Measurements from ENCODE around the gene NUDT14. TPM values are rescaled to one million over a fixed set of nuclear protein-coding genes. Genes with fewer than 3 reads are reported as not detected.

The NUDT14 gene
- total RNA-seq, 1 donor from 2014 or later: 59.1 TPM

DNA sequence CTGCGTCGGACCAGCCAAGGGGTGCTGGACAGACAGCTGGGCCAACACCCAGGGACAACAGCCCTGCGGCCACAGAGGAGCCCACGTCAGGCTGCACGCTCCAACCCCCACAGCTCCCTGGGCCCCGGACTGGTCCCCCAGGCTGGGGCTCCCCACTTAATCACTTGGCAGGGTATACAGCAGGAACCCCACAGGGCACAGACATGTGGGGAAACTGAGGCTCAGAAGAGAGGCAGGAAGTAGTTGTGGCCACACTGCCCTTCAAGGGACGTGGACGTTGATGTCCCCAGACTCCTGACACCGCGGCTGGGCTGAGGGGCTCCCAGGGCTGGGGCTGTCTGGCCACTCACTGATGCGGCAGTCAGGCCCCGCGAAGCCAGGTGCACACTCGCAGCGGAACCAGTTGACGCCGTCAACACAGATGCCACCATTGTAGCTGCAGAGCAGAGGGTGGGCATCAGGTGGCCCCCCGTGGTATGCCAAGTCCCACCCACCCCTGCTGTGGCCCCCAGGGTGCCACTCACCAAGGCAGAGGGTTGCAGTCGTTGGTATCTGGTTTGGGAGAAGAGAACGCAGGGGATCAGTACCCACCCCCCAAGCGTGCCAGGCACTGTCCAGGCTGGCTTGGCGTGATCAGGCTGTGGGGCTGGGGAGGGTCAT is 34.0 kb downstream of the NUDT14 start:
- H3K27me3 ChIP-seq: no peaks in the 10 kb centered on the region
- H3K36me3 ChIP-seq: no peaks in the 10 kb centered on the region
- no peaks in the 10 kb centered on the region for H3K4me1 ChIP-seq
- H3K4me3 ChIP-seq: no peak overlapping the region
- DNase-seq (no peak), ATAC-seq (no peak)
- H3K27ac ChIP-seq: no peak overlapping the region
- intact Hi-C loops (cut with DNase I): no loop called here
- TF ChIP-seq, protein P1, sequence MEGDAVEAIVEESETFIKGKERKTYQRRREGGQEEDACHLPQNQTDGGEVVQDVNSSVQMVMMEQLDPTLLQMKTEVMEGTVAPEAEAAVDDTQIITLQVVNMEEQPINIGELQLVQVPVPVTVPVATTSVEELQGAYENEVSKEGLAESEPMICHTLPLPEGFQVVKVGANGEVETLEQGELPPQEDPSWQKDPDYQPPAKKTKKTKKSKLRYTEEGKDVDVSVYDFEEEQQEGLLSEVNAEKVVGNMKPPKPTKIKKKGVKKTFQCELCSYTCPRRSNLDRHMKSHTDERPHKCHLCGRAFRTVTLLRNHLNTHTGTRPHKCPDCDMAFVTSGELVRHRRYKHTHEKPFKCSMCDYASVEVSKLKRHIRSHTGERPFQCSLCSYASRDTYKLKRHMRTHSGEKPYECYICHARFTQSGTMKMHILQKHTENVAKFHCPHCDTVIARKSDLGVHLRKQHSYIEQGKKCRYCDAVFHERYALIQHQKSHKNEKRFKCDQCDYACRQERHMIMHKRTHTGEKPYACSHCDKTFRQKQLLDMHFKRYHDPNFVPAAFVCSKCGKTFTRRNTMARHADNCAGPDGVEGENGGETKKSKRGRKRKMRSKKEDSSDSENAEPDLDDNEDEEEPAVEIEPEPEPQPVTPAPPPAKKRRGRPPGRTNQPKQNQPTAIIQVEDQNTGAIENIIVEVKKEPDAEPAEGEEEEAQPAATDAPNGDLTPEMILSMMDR (IDR thresholded peaks at IDR 0.05): no peak
- H3K9me3 ChIP-seq: no peaks in the 10 kb centered on the region

DNA sequence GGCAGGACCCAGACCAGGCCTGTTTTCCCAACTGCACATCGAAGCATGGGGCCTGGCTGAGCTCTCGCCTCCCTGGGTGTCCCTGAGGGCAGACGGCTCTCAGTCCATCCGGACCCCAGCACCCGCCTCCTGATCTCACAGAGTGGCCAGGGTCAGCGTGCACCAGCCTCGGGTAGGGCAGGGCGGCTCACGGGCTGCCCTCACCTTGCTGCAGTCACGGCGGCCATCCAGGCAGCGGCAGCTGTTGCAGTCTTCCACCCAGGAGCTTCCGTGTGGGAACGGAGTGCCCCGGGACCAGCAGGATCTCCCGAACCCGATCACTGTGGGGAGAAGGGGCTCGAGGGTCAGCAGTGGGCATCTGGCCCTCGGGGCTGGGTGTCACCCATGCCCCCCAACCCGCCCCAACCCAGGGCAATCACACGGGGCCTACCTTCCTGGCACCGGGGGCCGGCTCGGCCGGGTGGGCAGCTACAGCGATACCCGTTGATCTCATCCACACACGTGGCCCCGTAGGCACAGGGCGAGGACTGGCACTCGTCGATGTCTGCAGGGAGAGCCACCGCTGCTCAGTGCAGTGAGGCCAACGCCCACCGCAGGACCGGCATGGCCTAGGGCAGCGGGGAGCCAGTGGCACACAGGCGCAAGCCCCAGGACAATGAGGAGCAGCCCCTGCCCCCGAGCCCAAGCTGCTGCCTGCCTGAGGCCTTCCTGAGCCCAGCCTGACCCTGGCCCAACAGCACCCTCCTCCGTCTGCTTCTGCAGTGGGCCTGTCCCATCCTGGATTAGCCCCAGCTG is 34.7 kb downstream of the NUDT14 start:
- Histone ChIP-seq H3K4me1 (no peaks in the 10 kb centered on the region), H3K27ac (no peak overlapping the region), H3K36me3 (no peaks in the 10 kb centered on the region), H3K9me3 (no peaks in the 10 kb centered on the region), H3K27me3 (no peaks in the 10 kb centered on the region), H3K4me3 (no peak overlapping the region)
- intact Hi-C loops (cut with DNase I): no loop called here
- TF ChIP-seq, protein P1 (IDR thresholded peaks at IDR 0.05): no peak
- ATAC-seq (no peak), DNase-seq (peak; percentile 62)

DNA sequence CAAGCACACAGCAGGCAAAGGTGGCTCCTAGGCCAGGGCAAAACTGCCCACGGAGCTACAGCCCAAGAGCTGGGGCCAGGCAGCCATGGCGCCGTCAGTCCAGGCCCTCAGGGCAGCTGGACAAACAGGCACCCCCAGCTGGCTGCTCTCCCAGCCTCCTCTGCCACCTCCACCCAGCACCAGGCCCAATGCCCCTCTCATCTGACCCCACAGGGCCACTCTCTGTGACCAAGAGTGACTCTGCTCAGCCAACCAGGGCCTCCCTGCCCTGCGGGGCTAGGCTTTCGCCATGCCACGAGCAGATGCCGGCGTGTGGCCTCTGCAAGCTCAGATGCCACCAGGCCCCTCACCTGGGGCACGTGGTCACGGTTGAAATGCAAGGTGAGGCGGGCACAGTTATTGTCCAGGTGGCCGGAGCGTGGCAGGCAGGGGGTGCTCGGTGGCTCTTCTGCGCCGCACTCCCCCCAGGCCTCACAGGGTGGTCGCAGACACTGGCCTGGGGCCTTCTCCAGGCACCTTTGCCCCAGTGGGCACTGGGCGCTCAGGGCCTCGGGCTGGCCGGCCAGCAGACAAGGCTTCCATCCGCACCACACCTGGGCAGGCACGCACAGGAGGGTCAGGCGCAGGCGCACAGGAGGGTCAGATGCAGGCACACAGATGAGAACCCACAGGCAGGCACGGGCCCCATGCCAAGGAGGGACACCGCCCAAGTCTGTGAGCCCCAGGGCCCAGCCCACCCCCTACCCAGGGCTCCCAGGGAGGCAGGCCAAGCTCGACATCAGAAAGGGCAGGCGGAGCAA is 35.5 kb downstream of the NUDT14 start:
- TF ChIP-seq, protein P1 (IDR thresholded peaks at IDR 0.05): no peak
- ATAC-seq (no peak), DNase-seq (no peak)
- Histone ChIP-seq H3K4me3 (no peak overlapping the region), H3K27ac (no peak overlapping the region), H3K9me3 (no peaks in the 10 kb centered on the region), H3K4me1 (no peaks in the 10 kb centered on the region), H3K27me3 (no peaks in the 10 kb centered on the region), H3K36me3 (no peaks in the 10 kb centered on the region)
- intact Hi-C loops (cut with DNase I): no loop called here

GRCh38 chr14:105144666-105145380 is 36.3 kb downstream of the NUDT14 start:
- ATAC-seq (peak; percentile 2), DNase-seq (peak; percentile 63)
- TF ChIP-seq, protein P1 (IDR thresholded peaks at IDR 0.05): no peak
- Histone ChIP-seq H3K4me1 (no peaks in the 10 kb centered on the region), H3K9me3 (peaks cover 4% of the 10 kb centered on the region), H3K27me3 (no peaks in the 10 kb centered on the region), H3K36me3 (no peaks in the 10 kb centered on the region), H3K4me3 (no peak overlapping the region), H3K27ac (no peak overlapping the region)
- intact Hi-C loops (cut with DNase I): no loop called here

DNA sequence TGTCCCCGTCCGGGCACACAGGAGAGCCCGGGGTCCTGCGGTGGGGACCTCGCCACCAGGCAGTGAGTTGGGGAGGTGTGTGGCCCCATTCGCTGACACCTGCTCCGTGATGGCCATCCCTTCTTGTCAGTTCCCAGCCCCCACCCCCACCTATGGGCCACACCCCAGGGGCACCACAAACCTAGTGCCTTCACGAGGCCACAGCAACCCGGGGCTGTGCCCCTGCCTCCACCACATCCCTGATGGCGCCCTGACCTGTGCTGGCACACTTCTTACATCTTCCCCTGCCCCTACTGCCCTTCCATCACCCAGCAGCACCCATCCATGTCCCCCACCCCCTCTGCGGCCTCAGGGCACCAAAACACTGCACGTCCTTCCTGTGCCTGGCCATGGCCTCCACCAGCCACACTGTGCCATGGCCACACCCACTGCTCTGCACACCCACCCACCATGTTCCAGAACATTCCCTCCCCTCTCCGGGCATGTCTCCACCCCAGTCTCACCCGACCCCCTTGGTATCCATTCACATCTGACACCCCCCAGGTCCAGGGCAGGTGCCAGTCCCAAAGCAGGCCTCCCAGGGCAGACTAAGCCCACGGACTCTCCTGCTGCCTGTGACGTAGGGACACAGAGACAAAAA is 37.0 kb downstream of the NUDT14 start:
- intact Hi-C loops (cut with DNase I): no loop called here
- DNase-seq (no peak), ATAC-seq (no peak)
- TF ChIP-seq, protein P1 (IDR thresholded peaks at IDR 0.05): no peak
- H3K27ac ChIP-seq: no peak overlapping the region
- peaks cover 6% of the 10 kb centered on the region for H3K9me3 ChIP-seq
- H3K27me3 ChIP-seq: no peaks in the 10 kb centered on the region
- no peaks in the 10 kb centered on the region for H3K36me3 ChIP-seq
- no peaks in the 10 kb centered on the region for H3K4me1 ChIP-seq
- no peak overlapping the region for H3K4me3 ChIP-seq
